ENCODE data around the gene XRCC4.

Gene XRCC4

GRCh38 chr5:83306572-83307241 lies 229.4 kb downstream of the XRCC4 start:
- no peak overlapping the region for H3K4me3 ChIP-seq (ENCODE audit: low read depth, low read length)
- TF ChIP-seq MAX (IDR thresholded peaks at IDR 0.05; ENCODE audit: low read depth, low read length) (no peak), POLR2A (IDR thresholded peaks at IDR 0.05; ENCODE audit: extremely low read depth, insufficient read length) (no peak), CTCF (IDR thresholded peaks at IDR 0.05; ENCODE audit: low read depth, low read length) (no peak), MYC (IDR thresholded peaks at IDR 0.05; ENCODE audit: low read depth, low read length) (no peak)
- peak; percentile 94 for DNase-seq (ENCODE audit: low read depth)

GRCh38 chr5:83312663-83313062 lies 235.3 kb downstream of the XRCC4 start:
- no peak for TF ChIP-seq CTCF (IDR thresholded peaks at IDR 0.05; ENCODE audit: low read depth, low read length)
- TF ChIP-seq MYC (IDR thresholded peaks at IDR 0.05; ENCODE audit: low read depth, low read length) = no peak
- TF ChIP-seq MAX (IDR thresholded peaks at IDR 0.05; ENCODE audit: low read depth, low read length) = no peak
- no peak for TF ChIP-seq POLR2A (IDR thresholded peaks at IDR 0.05; ENCODE audit: extremely low read depth, insufficient read length)
- no peak overlapping the region for H3K4me3 ChIP-seq (ENCODE audit: low read depth, low read length)
- peak; percentile 84 for DNase-seq (ENCODE audit: low read depth)

- TF ChIP-seq POLR2A (IDR thresholded peaks at IDR 0.05; ENCODE audit: extremely low read depth, insufficient read length) = no peak
- no peak for TF ChIP-seq MAX (IDR thresholded peaks at IDR 0.05; ENCODE audit: low read depth, low read length)
- TF ChIP-seq MYC (IDR thresholded peaks at IDR 0.05; ENCODE audit: low read depth, low read length) = no peak
- no peak for TF ChIP-seq CTCF (IDR thresholded peaks at IDR 0.05; ENCODE audit: low read depth, low read length)
- no peak overlapping the region for H3K4me3 ChIP-seq (ENCODE audit: low read depth, low read length)
- no peak for DNase-seq (ENCODE audit: low read depth)
These were observed 236.1 kb downstream of the XRCC4 start for GRCh38 chr5:83313436-83313835.

DNA sequence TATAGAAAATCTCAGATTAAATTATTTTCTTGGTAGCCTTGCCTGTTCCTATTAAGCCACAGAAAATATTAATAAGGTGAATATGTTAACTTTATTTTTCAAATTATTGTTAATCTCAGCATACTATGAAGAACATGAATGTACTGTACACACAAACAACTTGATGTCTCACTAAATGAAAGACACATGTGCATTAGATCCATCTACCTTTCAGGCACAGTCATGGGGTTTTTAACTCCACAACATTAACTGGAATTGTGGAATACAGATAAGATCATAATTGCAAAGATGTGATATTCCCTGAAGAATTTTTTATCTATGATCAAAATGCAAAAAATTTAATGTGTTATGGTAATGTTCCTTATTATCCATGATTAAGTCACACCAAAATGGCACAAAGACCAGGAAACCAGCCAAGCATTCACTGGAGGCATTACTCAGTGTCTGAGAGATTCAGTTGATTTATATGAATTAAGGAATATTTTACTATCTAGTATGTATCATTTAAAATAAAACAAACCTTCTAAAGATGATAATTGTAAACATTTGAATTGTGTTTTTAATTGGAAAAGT lies 244.2 kb downstream of the XRCC4 start:
- TF ChIP-seq POLR2A (IDR thresholded peaks at IDR 0.05; ENCODE audit: extremely low read depth, insufficient read length) = no peak
- no peak for TF ChIP-seq CTCF (IDR thresholded peaks at IDR 0.05; ENCODE audit: low read depth, low read length)
- TF ChIP-seq MYC (IDR thresholded peaks at IDR 0.05; ENCODE audit: low read depth, low read length) = no peak
- no peak for TF ChIP-seq MAX (IDR thresholded peaks at IDR 0.05; ENCODE audit: low read depth, low read length)
- no peak for DNase-seq (ENCODE audit: low read depth)
- H3K4me3 ChIP-seq (ENCODE audit: low read depth, low read length) = no peak overlapping the region

GRCh38 chr5:83322273-83322924 lies 245.1 kb downstream of the XRCC4 start:
- TF ChIP-seq CTCF (IDR thresholded peaks at IDR 0.05; ENCODE audit: low read depth, low read length) (no peak), MYC (IDR thresholded peaks at IDR 0.05; ENCODE audit: low read depth, low read length) (no peak), MAX (IDR thresholded peaks at IDR 0.05; ENCODE audit: low read depth, low read length) (no peak), POLR2A (IDR thresholded peaks at IDR 0.05; ENCODE audit: extremely low read depth, insufficient read length) (no peak)
- no peak for DNase-seq (ENCODE audit: low read depth)
- H3K4me3 ChIP-seq (ENCODE audit: low read depth, low read length) = no peak overlapping the region

Measured in NB4 (cell line).